GM19467 (cell line): ENCODE results near the gene TTC21B.

ENCODE experiments used
- ATAC-seq: cut with Tn5 transposase; IDR thresholded peaks from one replicate; pipeline ENCODE4 v1.9.1; 2021; ENCODE audit warnings: mild to moderate bottlenecking, moderate library complexity; ENCODE audit not compliant: unreplicated experiment

Gene TTC21B

DNA sequence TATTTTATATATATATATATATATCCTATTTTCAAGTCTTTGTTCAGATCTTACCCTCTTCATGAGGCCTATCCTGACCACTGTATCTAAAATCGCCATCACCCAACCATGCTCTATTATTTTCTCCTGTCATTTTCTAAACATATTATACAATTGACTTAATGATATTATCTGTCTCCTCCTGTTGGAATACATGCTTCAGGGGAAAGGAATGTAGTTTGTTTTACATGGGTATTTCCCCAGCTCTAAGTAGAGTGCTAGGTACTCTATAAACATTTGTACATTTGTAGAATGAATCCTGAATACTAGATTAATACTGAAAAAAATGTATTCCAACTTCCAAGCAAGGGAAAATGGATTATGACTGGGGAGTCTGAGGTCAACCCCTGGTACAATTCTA is 26.2 kb downstream of the TTC21B start:
- no peak for ATAC-seq

DNA sequence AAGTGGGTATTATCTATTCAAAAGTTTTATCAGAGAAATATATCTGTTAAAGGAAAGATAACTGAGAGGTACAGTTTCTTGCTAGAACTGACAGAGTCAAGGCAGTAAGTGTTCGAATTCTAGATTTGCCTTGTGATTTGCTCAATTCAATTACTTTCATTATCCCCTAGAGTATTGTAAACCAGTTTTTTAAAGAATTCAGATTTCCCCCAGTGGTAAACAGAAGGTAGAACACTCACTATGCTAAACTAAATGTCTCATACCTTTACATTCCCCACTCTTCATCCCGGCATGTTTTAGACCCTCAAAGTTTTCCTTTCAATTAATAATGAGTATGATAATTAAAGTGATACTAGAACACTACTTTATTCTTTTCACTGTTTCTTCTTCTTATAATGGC is 28.6 kb downstream of the TTC21B start:
- ATAC-seq: no peak

DNA sequence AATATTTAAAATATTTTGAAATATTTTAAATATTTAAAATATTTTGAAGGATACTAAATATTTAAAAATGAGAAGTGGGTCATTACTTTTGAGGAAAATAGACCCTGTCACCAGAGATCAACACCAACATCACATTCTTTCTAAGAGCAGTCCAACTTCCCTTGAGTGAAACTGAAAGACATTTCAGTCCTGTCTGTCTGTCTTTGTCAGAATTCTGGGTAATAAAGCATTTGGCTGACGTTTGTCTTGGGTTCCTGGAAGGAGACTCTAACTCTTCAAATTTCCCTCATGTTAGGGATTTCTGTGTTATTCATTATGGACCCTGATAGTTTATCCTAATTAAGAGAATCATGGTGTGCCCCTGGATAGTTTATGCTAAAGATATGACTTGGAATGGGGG is 32.8 kb downstream of the TTC21B start:
- ATAC-seq: no peak

DNA sequence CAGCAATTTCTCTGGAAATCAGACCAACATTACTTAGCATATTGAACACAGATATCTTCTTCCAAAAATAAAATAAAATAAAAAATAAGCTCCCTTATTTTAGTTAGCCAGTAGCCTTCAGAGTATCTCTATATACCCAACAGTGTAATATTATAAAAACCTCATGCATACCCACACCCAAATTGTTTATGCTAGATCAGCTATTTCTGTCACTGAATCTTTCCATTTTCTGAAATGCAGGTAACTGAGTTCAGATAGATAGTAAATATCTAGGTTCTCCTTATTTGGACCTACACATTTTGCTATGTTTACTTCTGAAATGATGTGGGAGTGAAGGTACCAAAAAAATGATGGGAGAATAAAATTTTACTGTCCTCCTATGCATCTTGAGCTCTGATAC is 39.9 kb downstream of the TTC21B start:
- ATAC-seq: no peak

DNA sequence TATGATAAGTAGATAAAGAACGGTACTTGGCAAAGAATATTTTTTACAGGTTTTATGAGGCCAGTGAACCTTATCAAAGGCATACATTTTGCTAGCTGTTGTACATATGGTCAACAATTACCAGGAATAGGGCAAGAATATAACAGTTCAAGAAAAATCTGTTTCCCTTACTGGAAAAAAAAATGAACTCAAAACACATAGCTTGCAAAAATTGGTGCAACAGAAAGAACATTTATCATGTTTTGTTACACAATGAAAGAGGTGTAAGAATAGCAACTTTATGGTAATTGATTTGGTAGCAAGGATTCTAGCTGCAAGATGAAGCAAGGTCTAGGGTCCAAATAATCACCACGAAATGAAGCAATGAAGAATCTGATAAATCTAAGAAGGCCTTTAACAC is 41.6 kb downstream of the TTC21B start:
- no peak for ATAC-seq

DNA sequence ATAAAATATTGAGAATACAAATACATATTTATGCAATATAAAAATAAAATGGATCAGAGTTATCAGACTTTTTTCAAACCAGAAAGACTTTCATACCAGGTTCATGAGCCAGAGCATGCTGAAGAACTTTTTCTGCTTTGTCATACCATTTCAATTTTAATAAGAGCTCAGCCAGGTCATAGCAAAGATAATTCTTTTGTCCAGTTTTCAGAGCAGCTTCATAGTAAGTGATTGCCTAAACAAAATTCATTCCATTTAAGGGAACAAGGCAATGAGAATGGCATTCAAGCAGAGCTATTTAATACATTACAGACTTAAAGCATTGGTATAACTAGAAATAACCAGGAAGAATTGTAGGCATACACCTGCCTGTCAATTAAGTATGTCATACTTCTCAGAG is 42.3 kb downstream of the TTC21B start:
- no peak for ATAC-seq

DNA sequence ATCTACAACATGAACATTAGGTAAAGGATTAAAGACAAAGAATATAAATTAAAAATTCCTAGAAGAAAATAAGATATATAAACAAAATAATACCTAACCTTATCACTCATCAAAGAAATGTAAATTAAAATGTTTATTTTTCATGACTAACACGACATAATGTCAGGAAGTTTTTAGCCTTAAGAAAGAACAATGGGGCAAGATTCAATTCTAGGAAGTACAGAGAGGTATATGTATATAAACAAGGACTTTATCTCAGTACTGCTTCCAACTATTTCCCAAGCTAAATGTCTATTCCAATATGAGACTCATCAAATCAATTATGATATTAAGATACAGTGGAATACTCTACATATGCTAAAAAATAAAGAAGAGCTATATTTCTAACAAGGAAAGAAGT is 44.1 kb downstream of the TTC21B start:
- no peak for ATAC-seq

DNA sequence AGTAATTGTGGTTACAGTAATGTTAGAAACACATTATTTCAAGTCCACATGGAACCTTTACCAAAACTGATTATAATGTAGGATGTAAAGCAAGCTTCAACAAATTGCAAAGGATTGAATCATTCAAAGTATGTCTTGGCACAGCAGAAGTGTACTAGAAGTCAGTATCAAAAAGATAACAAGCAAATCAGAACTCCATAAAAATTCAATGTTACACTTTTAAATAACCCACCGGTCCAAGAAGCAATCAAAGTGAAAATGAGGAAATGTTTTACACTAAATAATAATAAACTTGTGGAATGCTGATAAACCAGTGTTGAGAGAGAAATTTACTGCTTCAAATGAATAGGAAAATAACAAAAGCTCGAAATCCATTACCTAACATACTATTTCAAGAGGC is 47.7 kb downstream of the TTC21B start:
- ATAC-seq: no peak

DNA sequence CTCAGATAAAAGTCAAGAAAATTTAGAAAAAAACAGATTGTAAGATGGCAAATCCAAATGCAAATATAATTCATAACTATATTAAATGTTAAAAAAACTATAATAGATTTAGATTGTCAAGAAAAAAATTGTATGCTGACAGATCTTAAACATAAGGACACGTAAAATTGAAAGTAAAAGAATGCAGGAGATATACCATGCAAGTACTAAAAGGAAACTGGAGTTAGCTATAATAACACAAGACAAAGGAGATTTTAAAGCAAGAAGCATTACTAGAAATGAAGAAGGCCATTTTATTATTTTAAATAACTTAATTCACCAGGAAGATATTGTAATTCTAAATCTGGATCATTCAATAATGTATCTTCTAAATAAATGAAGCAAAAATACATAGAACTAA is 48.3 kb downstream of the TTC21B start:
- no peak for ATAC-seq

DNA sequence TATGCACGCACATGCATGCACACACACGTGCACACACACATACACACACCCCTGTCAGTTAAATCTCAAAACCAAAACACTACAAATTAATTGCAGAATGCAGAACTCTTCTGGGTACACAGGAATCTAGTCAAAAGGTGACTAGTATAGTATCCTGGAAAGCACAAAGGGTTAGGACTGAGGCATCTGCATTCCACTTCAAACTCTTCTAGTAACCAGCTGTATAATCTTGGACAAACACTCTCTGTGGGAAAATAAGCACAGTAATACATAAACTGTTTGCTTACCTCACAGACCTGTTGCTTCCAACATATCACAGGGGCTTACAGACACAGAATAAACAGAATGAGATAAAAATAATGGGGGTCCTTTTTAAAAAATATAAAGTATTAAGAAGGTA is 49.1 kb downstream of the TTC21B start:
- no peak for ATAC-seq

DNA sequence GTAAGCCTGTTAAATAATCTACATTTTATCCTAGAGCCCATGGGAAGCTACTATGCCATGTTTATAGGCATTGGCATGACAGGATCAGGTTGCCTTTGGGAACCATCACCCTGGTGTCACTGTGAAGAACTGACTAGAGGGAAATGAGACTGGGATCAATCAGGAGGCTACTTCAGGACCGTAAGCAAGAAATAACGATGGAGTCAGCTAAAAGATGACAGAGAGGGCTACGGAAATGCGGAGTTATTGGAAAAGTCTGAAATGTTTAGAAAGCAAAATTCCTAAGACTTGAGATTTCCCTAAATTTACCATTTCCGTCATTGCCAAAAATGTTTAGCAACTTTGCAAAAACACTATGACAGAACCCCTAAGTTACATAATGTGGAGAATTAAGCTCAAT is 50.2 kb downstream of the TTC21B start:
- no peak for ATAC-seq

DNA sequence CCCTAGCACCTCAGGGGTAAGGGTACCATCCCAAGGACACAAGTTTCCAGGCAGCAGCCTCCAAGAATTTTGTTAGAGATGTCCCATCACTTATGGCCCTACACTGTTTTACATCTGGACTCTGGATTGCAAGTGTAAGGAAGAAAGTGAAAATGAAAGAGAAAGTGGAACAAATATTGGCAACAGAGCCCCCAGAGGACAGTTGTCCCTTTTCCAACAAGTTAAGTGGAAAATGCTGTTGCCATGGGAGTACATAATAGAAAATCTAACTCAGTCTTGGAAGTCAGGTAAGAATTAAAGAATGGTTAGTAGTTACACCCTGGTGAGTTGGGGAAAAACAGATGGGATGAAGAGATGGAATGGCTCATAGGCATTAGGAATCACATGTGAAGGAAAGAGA is 50.6 kb downstream of the TTC21B start:
- no peak for ATAC-seq

DNA sequence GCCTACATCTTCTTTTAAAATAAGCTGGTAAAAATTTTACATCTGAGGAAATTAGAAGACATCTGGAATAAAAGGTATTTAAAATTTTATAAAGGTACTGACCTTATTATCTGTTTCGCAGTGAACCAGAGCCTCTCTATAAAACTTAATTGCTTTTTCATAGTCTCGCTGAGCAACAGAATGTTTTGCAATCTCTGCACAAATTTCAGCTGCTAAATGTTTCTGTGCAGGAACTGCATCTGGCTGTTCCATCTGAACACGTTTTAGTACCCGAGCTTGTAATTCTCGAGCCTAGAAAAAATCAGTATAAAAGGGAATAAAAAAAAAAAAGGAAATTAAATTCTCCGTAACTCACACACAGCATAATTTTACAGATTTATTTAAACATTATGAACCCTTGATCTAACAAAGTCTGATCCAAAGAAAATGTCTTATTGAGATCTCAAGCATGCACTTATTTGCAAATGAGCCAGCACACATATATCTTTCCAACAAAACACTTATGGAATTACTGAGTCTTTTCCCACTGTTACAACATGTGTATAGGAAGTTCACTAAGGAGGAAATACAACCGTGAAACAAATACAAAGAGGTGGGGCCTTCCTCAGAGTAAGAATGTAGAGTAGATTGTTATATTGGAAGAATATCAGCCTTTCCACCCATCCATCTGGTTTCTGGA is 51.8 kb downstream of the TTC21B start:
- ATAC-seq: no peak

DNA sequence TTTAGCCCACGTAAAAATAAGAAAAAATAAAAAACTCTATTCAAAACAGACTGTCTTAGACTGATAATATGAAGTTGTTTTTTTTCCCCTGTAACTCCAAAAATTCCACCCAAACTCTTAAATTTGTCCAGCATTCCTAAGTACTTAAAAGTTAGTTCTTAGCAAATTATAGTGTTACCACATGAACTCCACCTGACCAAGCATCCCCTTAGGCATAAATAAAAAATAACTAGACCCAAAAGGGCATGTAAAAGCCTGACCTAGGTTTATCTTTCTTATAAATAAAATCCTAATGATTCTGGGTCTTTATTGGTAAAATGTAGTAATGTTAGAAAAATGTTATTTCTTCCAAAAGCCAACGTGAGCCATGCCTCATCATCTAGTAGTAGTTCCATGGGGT is 54.3 kb downstream of the TTC21B start:
- ATAC-seq: no peak

DNA sequence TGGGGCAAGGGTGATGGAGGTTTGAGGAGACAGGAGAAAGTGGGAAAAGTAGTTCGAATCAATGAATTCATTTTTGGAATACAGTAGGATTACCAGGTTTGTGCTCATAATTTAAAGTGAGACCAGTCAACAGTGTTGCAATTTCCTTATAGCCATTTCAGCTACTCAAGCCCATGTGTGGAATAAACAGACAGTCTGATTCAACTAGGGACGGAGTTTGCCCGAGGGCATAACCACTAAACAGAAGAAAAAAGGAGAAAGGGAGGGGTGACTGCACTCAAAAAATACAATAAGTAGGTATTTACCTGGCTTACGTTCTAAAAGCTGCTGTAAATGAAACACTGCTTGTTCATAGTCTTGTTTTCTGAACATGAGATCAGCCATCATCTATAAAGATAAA is 55.2 kb downstream of the TTC21B start:
- ATAC-seq: no peak

DNA sequence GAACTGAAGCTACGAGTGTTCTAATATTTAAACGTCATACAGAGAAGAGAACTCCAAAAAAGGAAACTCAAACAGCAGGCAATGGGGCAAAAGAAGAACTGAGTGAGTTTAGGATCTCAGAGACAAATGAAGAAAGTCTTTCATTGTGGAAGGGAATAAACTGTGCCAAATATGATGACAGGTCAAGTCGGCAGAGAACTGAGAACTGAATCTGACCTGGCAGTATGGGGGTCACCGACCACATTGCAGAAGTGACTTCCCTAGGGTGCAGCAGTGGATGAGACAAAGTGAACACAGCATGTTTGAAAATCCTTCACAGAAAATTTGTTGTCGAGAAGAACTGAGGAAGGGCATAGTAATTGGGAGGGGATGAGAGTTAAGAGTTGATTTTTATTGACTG is 55.9 kb downstream of the TTC21B start:
- ATAC-seq: no peak

DNA sequence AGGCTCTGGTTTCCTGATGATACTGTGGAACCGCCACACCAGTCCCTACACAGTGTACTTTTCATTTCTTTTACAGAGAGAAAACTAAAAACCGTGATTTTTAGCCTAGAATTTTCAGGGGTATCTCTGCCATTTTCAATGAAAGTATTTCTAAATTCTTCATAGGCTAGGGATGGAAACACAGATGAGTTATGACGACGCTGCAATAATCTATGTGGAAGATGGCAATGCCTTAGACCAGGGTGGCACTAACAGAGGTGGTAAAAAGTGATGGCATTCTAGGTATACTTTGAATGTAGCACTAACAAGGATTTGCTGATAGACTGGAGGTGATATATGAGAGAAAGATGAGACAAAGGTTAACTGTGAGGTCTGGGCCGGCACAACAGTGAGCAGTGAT is 56.5 kb downstream of the TTC21B start:
- no peak for ATAC-seq

DNA sequence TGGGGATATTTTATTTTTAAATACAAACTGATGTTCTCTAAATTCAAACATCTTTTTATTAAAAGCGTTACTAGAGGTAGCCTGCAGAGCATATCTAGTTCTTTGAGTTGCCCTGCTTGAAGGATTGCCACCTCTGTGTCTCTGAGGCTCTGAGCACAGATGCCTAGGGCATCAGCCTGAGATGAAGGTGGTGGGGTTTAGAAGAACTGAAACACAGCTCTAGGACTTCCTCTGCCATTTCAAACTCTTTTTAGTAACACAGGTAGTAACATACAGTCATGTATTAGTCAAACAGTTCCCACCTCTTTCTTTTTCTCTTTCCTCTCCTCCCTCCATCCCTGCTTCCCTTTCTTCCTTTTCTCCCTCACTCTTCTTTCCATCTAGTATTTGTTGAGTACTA is 57.6 kb downstream of the TTC21B start:
- no peak for ATAC-seq

DNA sequence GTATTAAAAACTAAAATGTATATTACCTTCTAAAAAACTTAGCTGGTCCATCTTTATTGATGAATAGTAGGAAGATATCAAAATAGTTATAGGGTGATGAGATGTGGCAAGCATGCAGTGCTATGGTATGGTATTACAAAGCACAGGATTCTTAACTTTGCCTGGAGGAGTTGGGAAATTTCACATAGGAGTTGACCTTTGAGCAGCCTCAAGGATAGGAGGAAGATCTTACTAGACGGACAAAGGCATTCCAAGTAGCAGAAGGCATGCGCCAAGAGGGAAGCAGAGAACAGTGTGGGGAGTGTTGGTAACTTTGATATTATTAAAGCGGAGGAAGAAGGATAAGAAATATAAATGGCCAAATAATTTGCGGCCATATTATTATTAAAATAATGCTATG is 60.0 kb downstream of the TTC21B start:
- ATAC-seq: no peak

DNA sequence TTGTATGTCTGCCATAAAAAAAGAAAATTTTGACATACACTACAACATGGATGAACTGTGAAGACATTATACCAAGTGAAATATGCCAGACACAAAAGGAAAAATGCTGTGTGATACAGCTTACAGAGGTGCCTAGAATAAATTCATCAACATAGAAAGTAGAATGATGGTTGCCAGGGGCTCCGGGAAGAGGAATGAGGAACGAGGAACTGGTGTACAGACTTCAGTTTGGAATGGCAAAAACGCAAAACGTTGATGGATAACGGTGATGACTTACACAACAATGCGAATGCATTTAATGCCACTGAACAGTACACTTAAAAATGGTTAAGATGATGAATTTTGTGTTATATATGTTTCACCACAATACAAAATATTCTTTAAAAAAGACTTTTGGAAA is 61.0 kb downstream of the TTC21B start:
- ATAC-seq: no peak

DNA sequence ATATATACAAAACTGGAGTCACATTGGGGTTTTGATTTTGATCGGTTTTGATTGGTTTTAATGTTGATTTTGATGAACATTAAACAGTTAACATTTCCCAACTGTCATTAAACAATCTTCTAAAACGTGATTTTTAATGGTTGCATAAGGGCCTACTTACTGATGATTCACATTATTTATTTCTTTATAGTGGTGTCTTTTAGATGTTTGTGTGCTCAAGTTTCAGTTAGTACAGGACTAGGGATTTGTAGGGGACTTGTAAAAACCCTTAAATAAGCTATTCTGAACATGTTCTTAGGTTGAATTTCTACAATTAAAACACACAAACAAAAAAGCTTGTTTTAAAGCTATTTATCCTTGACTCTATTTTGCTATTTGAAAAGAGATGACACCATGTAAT is 61.6 kb downstream of the TTC21B start:
- no peak for ATAC-seq

DNA sequence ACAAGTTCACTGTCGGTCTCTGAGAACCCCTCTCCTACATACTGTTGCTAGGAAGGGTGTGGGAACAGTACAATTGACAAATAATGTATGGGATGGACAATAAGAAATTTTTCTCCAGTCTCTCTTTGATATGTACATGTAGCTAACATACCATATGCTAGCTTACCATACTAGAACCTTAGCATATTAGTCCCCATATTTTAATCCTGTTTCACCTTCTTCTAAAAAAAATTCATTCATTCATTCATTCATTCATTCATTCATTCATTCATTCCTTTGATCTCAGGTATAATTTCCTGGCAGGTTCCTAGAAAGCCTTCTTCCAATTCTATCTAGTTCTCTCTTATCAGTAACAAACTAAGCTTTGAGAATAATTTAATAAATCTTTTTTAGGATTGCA is 62.2 kb downstream of the TTC21B start:
- ATAC-seq: no peak

DNA sequence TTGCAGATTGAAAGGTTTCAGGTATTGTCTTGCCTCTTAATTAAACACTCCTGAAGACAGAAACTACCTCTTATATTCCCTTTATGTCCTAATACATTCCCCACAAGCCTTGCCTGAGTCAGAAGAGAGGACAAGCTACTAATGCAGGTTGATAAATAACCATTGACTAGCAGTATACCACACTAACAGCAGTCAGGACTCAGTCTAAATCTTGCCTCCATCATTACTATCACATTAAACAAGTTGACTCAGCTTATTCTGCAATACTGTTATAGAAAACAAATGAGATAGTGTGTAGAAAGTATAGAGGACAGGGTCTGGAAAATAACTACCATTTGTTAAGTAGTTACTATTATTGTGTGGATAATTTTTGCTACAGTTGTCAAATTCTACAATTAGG is 63.8 kb downstream of the TTC21B start:
- ATAC-seq: no peak

DNA sequence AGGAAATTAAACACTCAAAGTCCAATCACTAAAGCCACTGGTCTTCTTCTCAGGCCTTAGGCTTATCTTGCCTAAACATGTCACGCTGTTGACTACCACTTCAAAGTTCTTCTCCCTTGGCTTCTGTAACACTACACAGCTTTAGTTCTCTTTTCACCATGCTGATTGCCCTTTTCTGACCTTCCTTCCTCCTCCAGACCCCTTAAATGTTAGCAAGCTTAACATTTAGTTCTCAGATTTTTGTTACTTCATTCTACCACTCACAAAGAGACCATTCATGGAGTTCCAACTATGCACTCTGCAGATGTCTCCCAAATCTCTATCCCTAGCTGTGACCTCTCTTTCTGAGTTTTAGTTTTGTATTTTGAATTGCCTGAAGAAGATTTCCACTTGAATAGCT is 64.4 kb downstream of the TTC21B start:
- ATAC-seq: no peak
